H1 (cell line): ENCODE data around the gene RPL13A. TPM values are rescaled to one million over a fixed set of nuclear protein-coding genes. Genes with fewer than 3 reads are reported as not detected.

Experiments used
- CREB1 ChIP-seq: IDR thresholded peaks from 2 replicates; pipeline ENCODE4 v1.6.1; 2012; ENCODE audit warnings: inconsistent platforms
- EGR1 ChIP-seq: IDR thresholded peaks from 2 replicates; pipeline ENCODE4 v1.6.1; 2011; ENCODE audit warnings: low read depth, low read length, borderline replicate concordance
- JUND ChIP-seq: IDR thresholded peaks from 2 replicates; pipeline ENCODE4 v1.6.1; 2011; ENCODE audit warnings: mild to moderate bottlenecking, improper control_type of control experiment, low read length
- RAD21 ChIP-seq, 2 experiments: IDR thresholded peaks in 1 of 2; conservative IDR thresholded peaks in 1 of 2; 2 replicates each; pipeline ENCODE4 v1.6.1; 2011; ENCODE audit warnings: low read depth in 2 of 2, low read length in 2 of 2, improper control_type of control experiment in 1 of 2, inconsistent platforms in 1 of 2, mild to moderate bottlenecking in 1 of 2, moderate library complexity in 1 of 2
- SAP30 ChIP-seq: fragments of 300-600 bp; sonication (generic); IDR thresholded peaks from 2 replicates; pipeline ENCODE4 v1.7.1; 2012; ENCODE audit warnings: low read length, moderate library complexity, mild to moderate bottlenecking, inconsistent platforms; ENCODE audit not compliant: insufficient read depth, insufficient replicate concordance
- SIRT6 ChIP-seq: IDR thresholded peaks from one replicate; pipeline ENCODE4 v1.7.1; 2012; ENCODE audit warnings: low read length, inconsistent platforms
- polyA plus RNA-seq, 7 experiments: library from polyadenylated mRNA; depleted of rRNA in 3 of 7; stranded (reverse) in 5 of 7; unstranded in 2 of 7; fragments of >200 nt in 5 of 7; fragments of 200-250 nt in 2 of 7; gene quantifications; 1 replicate in 5 of 7; 2 replicates in 1 of 7; 4 replicates in 1 of 7; pipeline versions ENCODE4 v1.2.1 to v1.2.3, GENCODE V29; 2011 to 2013; ENCODE audit warnings: missing spikeins in 2 of 7, mixed read lengths in 2 of 7
- total RNA-seq: library from RNA; stranded (reverse); fragmentation: NEBNext Ultra II Directional; extraction: Animal tissue kit (Norgen Biotek cat#: 25700); gene quantifications from 2 replicates; pipeline ENCODE4 v1.2.1, GENCODE V29; 2021

The RPL13A gene
- total and polyA plus RNA-seq, 2 of the 8 experiments (the other 6 are each of a cell fraction or from before 2014, with no cell fraction given): 3,305 to 8,868 TPM

- TF ChIP-seq SIRT6: no peak
- peak; percentile 96 to 98 for TF ChIP-seq RAD21 (IDR thresholded peaks at IDR 0.05 in 1 of 2, conservative IDR thresholded peaks at IDR 0.05 in 1 of 2; ENCODE audit: low read depth in 2 of 2, low read length in 2 of 2)
- TF ChIP-seq CREB1: 0 out of 2 replicates have a peak, but pooled peaks have one; percentile 20
- TF ChIP-seq EGR1: no peak
- no peak; the same call in 1 of the 2 replicates for TF ChIP-seq JUND
- TF ChIP-seq SAP30: no peak
Observed at GRCh38 chr19:49506575-49507105, 19.2 kb downstream of the RPL13A start (continued).
